ENCODE measurements around the gene SPAG4.

SPAG4 gene

DNA sequence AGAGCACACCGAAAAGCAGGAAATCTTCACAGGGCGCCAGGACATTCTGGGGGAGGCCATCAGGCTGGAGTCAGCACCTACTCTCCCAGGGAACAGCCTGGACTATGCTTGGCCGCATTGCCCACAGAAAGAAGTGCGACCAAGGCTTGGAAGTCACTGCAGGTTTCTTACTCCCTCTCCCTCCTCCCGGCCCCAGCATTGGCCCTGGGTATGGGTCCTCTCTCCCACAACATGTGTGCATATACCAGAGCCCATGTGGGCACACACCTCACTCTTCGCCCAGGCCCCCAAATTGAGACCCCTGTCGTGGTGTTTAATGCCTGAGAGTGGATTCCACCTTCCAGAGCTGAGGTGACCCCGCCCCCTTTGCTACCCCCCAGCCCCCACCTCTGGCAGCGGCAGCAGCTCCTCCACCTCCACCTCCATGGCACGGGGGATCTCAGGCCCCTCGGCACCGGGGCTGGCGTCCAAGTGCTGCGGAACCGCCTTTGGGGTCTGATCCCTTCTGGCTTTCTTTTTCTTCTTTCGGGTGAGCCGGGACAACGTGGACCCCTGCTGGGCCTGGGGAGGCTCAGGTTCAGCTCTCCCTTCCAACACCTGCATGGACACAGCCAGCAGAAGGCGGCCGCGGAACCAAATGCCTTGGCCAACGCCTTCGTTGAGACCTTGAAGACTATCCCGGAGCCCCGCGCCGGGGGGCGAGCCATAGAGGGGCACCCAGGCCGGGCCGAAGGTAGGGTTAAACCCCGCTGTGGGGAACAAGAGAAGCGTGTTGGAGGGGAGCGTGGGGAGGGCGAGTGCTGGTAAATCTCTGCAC lies 15.2 kb upstream of the SPAG4 start:
- DNase-seq: no peak

DNA sequence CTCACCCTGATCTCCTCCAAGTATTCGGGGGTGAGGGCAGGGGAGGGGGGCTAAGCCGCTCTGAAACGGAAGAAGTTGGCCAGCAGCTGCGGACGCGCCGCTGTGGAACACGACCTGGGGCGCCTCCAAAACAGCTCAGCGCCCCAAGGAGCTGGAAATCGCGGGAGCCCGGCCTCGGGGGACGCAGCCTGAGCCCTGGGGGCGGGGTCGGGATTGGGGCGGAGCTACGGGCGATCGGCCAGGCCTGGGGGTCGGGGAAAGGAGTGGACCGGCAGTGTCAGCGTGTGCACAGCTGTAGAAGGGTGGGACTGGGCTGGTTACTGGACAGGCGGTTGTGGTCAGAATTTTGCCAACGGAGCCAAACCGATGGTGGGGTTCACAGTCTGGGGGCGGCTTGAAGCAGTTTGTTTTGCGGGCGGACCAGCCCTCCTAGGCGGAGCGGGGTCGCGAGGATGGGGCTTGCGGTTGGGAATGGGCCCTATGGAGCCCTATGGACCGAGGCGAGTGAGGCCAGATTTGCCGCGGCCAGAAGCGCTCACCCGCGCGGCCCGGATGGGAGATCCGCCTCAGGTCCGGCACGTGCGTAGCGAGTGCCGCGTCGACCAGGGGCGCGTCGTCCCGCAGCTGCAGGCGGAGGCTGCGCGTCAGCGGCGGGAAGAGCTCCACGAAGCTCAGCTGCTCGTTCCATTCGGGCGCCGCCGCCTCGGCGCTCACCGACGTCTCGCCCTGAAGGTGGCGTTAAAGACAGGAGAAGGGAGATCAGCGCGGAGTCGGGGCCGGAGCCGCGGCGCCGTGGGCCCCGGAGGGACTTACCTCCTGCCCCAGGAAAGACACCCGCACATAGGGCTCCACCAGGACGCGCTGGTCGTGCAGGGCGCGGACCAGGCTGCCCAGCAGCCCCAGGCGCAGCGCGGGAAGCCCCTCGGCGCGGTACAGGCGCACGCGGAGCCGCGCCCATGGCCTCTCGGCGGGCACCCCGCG lies 14.3 kb upstream of the SPAG4 start:
- peak; percentile 84 for DNase-seq

DNA sequence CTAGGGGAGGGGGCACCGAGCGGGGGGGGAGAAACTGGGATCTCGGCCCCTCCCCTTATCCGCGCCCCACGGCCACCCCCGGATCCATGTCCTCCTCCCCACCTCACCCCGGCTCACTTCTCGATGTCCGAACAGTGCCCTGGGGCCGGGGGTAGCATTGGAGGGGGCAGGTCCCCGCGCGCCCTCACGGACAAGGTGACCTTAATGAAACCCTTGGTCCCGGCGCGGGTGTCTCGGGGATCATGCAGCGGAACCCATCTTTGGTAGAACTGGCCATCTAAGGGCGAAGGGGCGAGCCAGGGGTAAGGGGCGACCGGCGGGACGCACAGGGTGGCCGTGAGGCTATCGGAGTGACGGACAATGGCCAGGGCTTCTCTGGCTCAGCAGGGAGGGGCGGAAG lies 13.6 kb upstream of the SPAG4 start:
- DNase-seq: no peak

DNA sequence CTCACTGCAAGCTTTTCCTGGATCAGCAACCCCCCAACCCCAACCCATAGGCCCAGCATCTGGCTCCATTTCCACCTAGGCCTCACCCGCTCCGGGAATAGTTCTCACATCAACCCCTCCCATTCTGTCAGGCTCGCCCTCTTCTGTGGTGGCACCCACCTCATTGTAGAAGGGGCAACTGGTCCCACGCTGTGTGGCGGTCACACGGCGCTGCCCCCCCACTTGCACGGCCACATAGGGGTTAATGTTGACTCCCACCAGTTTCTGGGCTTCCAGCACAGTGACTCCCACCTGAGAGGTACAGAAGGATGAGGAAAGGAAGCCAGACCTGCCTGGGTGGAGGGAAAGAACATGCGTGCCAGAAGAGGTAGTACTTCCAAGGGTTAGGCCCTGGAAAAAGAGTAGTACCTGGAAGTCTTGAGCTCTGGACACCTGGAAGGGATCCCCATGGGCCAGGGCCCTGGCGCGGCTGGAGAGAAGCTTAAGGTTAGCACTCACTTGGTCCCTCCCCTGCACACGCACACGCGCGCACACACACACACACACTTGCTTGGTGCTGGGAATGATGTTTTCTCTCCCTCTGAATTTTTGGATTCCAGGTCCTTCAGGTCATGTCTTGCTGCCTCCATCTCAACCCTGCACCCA lies 12.7 kb upstream of the SPAG4 start:
- DNase-seq: no peak

DNA sequence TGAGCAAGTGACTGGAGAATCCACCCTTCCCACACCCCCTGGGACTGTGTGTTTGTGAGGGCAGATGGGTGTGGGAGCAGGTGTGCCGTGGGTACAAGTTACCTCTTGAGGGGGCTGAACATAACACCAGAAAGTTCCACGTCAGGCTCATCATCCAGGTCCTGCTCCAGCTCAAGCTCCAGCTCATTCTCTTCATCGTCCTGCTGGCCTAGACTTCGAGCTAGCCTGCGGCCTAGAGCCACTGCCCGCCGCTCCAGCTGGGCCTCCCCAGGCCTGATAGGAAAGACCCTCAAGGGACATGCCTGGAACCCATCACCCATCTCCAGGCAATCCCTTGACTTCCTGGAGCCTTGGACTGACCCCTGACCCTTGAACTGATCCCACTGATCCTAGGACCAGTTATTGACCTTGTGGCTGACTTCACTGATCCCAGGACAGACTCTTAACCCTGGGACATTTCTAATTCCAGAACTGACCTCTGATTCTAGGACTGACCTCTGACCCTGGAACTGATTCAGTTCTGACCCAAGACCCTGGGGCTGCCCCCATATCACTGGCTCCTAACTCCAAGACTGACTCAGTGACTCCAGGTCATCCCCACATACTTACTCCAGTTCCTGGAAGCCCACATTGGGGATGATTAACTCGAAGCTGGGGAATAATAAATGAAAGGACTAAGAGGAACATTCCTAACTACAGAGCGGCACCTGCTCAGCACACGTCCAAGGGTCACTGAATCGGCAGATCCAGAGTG lies 11.8 kb upstream of the SPAG4 start:
- no peak for DNase-seq

DNA sequence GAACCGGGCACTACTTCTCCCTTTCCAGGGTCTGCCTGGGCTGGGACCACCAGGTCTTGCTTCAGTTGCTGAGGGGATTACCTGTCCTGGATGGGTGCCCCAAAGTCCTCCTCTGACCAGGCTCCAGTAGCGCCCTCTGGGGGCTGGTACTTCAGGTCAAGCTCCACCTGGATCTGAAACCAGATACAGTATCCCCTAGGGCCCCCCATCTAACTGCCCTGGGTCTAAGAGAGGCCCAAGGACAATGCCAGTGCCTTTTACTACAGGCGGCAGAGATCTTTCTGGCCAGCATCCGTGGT lies 11.2 kb upstream of the SPAG4 start:
- DNase-seq: no peak

DNA sequence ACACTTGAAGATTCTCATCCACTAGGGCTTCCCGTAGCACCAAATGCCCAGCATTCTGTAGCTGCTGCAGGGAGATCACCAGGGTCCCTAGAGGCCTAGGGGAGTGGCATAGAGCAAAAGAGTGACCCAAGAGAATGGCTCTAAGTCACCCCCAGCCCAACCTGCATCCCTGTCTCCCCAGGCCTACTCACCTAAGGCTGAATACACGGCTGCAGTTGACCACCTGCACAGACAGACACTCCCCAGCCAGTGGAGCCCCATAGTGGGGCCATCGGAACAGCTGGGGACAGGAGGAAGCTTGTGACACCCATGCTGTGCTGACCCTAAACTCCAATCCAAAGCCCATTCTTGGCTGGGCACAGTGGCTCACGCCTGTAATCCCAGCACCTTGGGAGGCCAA lies 9.5 kb upstream of the SPAG4 start:
- DNase-seq: no peak

DNA sequence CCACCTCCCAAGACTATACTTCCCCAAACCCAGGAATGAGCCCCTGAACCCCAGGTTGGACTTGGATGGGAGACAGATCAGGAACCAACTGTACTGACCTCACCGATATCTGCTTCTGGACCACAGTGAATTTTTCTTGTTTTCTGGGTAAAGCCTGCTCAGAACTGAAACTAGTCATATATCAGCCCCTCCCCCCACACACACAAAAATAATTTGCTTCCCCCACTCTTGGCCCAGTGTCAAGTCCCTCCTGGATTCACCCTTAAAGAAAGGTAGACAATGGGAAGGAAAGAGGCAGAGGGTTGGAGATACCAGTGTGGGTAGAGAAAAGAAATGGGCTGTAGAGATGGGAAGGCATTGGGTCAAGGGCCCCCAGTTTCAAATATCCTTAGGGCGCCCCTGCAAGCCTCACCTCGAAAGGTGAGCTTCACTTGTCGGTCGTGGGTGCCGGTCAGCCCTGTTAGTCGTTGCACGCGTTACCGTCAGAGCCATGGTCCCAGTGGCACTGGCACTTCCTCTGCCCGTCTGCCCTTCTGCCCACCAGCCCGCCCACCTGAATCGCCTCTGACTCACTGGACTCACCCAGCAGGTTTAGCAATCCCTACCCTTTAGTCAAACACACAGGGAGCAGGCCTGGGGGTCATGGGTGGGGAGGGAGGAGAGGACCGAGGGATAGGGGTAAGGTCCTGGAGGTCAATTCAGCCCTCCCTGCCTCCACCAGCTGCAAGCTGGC lies 8.5 kb upstream of the SPAG4 start:
- no peak for DNase-seq

DNA sequence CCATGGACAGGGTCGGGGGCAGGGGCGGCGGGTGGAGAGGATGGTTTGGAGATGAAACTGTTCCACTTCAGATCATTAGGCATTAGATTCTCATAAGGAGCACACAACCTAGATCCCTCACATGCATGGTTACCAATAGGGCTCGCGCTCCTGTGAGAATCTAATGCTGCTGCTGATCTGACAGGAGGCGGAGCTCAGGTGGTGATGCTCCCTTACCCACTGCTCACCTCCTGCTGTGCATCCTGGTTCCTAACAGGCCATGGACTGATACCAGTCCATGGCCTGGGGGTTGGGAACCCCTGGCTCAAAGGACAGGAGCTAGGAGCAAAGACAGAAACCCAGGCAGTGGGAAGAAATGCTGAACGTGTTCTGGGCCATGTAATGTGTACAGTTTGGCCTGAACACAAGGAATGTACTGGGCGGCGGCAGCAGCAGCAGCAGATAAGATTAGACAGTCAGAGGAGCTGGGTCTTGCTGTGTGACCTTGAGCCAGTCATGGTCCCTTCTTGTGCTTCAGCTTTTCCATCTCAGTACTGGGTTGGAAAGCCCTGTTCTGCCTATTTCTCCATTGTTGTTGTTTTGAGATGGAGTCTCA lies 4.7 kb upstream of the SPAG4 start:
- no peak for DNase-seq

DNA sequence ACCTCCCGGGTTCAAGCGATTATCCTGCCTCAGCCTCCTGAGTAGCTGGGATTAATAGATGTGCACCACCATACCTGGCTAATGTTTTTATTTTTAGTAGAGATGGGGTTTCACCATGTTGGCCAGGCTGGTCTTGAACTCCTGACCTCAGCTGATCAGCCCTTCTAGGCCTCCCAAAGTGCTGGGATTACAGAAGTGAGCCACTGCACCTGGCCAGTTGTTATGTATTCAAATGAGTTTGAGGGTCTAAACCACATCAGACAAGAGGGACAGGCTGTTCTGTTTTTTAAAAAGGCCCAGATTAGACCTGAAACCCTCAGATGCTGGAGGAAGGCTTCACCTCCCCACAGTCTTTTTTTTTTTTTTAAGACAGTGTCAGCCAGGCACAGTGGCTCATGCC lies 4.1 kb upstream of the SPAG4 start:
- DNase-seq: no peak

DNA sequence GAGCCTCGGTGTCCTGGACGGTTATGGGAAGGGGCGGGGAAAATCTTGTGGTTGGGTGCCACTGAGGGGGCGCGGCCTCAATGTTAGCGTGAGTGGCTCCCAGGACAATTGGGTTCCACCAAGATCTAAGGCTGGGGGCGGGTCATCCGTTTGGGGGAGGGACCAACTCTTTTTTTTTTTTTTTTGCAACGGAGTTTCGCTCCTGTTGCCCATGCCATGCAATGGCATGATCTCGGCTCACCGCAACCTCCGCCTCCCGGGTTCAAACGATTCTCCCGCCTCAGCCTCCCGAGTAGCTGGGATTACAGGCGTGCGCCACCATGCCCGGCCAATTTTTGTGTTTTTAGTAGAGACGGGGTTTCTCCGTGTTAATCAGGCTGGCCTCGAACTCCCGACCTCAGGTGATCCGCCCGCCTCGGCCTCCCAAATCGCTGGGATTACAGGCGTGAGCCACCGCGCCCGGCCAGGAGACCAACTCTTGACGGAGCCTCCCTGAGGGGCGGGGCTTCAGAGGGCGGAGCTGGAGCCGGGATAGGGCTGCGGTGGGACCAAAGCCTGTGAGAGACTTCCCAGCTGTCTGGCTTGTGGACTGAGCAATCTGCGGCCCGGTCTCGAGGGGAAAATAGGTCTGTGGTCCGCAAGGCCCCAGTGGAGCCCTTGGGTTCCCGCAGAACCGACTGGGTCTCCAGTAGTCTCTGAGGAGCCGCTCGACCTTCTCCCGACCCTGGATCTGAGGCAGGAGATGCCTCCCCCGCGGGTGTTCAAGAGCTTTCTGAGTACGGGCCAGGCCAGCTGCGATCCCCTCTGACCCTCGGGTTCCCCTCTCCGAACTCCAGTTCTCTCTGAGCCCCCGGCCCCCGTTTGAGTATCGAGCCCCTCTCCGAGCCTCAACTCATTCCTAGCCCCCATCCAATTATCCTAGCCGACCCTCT lies 1.1 kb downstream of the SPAG4 start:
- peak; percentile 81 for DNase-seq

DNA sequence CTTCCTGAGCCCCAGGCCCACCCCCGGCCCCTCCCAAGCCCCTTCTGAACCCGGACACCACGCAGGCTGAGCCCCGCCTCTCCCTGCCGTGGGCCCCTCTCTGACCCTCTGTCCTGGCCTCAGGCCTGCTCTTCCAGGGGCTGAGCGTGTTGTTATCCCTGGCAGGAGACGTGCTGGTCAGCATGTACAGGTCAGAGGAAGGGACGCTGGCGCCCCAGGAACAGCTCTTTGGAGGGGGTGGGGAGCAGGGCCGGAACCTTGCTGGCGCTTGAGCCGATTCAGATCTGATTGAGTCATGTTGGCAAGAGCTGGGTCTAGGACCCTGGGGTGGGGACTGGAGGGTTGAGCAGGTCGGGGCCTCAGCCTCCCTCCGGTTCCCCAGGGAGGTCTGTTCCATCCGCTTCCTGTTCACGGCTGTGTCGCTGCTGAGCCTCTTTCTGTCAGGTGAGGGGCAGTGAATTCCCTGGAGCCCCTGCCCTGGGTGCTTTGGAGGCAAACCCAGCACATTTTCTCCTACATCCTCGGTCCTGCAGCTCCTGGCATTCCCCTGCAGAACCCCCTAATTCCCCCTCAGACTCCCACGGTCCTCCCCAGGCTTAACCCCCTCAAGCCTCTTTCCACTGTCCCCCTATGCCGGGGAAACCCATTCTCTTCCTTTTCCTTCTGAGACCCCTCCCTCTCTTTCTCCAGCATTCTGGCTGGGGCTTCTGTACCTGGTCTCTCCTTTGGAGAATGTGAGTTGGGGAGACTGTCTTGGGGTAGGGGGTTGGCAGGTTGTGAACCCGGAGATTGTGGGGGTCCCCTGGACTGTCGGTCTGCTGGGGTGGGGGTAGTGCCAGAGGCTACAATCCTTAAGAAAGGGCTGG lies 2.0 kb downstream of the SPAG4 start:
- peak; percentile 82 for DNase-seq

DNA sequence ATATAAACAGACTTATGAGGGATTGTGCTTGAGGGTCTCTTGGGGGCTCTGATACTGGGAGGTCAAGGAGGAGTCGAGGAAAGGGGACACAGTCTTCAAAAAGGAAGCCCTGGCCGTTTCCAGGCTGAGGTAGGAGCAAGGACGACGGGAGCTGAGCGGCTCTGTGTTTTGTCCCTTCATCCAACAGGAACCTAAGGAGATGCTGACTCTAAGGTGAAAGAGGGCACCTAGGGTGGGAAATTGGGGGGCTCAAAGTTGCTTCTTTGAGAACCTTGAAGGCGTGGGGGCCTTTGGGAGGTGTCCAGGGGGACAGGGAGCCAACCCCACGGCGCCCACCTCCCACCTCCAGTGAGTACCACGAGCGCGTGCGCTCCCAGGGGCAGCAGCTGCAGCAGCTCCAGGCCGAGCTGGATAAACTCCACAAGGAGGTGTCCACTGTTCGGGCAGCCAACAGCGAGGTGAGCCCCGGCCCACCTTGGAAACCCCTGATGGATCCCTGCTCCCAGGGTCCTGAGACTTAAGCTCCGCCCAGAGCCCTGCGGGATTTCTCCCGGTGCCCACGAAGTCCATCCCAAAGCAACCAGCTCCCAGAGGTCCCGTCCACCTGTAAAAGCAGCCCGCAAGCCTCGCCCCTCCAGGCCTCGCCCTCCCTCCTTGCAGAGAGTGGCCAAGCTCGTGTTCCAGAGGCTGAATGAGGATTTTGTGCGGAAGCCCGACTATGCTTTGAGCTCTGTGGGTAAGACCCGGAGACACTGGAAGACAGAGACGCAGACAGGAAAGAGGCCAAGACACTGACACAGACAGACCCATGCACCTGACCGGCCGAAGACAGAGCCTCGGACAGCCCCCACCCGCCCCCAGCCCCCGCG lies 2.9 kb downstream of the SPAG4 start:
- DNase-seq: no peak

DNA sequence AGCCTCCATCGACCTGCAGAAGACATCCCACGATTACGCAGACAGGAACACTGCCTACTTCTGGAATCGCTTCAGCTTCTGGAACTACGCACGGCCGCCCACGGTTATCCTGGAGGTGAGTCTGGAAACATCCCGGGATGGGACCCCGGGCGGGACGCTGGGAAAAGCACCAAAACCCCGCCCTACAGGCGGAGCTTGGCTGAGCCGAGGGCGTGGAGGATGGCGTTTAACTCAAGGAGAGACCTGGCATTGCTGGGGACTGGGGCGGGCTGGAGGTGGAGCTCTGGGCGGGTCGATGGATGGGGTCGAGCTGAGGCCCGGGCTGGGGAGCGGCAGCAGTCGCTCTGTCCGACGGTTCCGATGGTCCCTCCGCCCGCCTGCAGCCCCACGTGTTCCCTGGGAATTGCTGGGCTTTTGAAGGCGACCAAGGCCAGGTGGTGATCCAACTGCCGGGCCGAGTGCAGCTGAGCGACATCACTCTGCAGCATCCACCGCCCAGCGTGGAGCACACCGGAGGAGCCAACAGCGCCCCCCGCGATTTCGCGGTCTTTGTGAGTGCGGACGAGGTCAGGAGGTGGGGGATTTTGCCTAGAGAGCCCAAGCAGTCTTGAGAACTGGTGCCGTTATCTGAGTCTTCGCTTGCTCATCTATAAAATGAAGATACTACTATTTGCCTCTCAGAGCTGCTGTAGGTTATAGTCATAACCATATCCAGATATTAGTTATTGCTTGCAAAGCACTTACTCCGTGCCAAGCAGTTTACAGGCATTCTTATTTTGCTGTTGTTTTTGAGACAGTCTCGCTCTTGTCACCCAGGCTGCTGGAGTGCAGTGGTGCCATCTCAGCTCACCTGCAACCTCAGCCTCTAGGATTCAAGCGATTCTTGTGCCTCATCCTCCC lies 3.8 kb downstream of the SPAG4 start:
- peak; percentile 91 for DNase-seq

DNA sequence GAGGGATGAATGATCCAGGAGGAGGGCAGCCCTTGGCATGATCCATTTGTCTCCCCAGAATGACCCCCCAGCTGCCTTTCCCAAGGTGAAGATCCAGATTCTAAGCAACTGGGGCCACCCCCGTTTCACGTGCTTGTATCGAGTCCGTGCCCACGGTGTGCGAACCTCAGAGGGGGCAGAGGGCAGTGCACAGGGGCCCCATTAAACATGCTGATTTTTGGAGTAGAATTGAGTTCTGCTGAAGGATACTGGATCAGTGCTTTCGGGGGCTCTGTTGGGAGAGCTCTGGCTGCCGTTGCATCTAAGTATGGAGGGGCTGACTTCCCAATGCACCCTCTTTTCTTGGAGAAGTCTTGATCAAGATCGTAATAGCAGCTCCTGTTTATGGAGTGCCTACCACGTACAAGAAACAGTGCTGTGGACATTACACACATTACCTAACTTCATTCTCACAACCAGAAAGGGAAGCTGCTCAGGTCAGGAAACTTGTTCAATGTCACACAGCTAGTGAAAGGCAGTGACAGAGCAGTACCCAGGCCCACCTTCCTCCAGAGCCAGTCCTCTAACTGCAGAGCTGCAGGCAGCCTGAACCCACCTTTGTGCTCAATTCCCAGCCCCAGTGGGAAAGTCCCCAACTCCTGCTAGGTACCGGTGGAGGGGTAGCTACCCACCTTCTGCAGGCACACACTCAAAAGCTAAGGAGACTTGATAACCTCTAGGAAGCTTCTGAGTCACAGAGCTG lies 5.4 kb downstream of the SPAG4 start:
- DNase-seq: no peak

DNA sequence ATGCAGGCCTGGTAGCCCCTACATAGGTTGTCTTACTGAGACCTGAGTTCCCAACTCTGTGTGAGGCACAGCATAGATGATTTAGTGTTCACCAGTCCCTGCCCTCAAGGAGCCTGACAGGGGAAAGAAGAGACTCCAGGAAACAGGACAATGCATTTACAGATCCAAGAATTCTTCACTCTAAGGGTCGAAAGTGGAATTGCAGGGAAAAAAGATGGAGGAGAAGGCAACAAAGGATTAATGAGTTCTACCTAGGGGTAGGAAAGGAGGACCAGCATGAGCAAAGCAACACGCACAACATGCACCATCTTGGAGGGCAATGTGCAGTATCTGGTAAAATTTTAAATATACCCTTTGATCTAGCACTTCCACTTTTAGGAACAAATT lies 5.9 kb downstream of the SPAG4 start:
- no peak for DNase-seq
